Gastroesophageal sphincter (tissue), 4 donors: ENCODE results near the gene ARHGAP25. TPM values are rescaled to one million over a fixed set of nuclear protein-coding genes. Genes with fewer than 3 reads are reported as not detected.

Source experiments
- ATAC-seq: fragments of 150-250 bp; one replicate; pipeline ENCODE4 v1.9.1; 2016; ENCODE audit warnings: mild to moderate bottlenecking, moderate library complexity
- H3K27ac ChIP-seq, 4 donors: fragments of 200-600 bp; sonication (generic) in 3 of 4; 1 replicate in 3 of 4; 2 replicates in 1 of 4; pipeline ENCODE4 v1.5.1; 2016 to 2019
- H3K27me3 ChIP-seq: fragments of 200-600 bp; sonication (generic); one replicate; pipeline ENCODE4 v1.5.1; 2019
- H3K36me3 ChIP-seq, 2 donors: fragments of 200-600 bp; sonication (generic); one replicate each; pipeline ENCODE4 v1.5.1; 2019; ENCODE audit warnings: control low read depth in 1 of 2
- H3K4me1 ChIP-seq, 3 donors: fragments of 200-600 bp; sonication (generic); 1 replicate in 2 of 3; 2 replicates in 1 of 3; pipeline ENCODE4 v1.5.1; 2016 to 2019; ENCODE audit warnings: control low read depth in 2 of 3
- H3K4me3 ChIP-seq, 2 donors: fragments of 200-600 bp; sonication (generic); one replicate each; pipeline ENCODE4 v1.5.1; 2019; ENCODE audit warnings: mild to moderate bottlenecking in 1 of 2, moderate library complexity in 1 of 2
- H3K9me3 ChIP-seq, 3 donors: fragments of 200-600 bp; sonication (generic); one replicate each; pipeline ENCODE4 v1.5.1; 2017 to 2019; ENCODE audit warnings: control low read depth in 2 of 3
- CTCF ChIP-seq, 4 experiments: fragments of 200-600 bp in 2 of 4; fragments of 450-650 bp in 2 of 4; sonication (generic) in 1 of 4; IDR thresholded peaks; one replicate each; pipeline ENCODE4 v1.5.1; 2017 to 2019; ENCODE audit warnings: antibody characterized with exemption in 4 of 4, mild to moderate bottlenecking in 2 of 4, moderate library complexity in 2 of 4
- EP300 ChIP-seq: sonication (generic); formaldehyde crosslinking; IDR thresholded peaks from one replicate; pipeline ENCODE4 v1.6.1; 2017; ENCODE audit warnings: antibody characterized with exemption, mild to moderate bottlenecking
- POLR2A ChIP-seq, 2 donors: fragments of 450-650 bp; IDR thresholded peaks; one replicate each; pipeline ENCODE4 v1.6.1; 2017; ENCODE audit warnings: antibody characterized with exemption in 2 of 2, mild to moderate bottlenecking in 2 of 2, moderate library complexity in 1 of 2
- POLR2AphosphoS5 ChIP-seq: sonication (generic); formaldehyde crosslinking; IDR thresholded peaks from one replicate; pipeline ENCODE4 v1.6.1; 2017; ENCODE audit warnings: antibody characterized with exemption
- WGBS, 2 donors: methylation state at CpG; one replicate each; pipeline ENCODE4 v1.1.5; 2018; ENCODE audit warnings: low coverage in 1 of 2; 5-methylcytosine and 5-hydroxymethylcytosine counted together
- total RNA-seq, 4 donors: library from RNA; depleted of rRNA; stranded (reverse); fragments of >200 nt; gene quantifications; one replicate each; pipeline ENCODE4 v1.1.0, GENCODE V29; 2016

ARHGAP25 gene
- total RNA-seq, 4 donors from 2014 or later, result 2.2 to 7.3 (median 4.4) TPM

GRCh38 chr2:68741805-68742306 is 7.2 kb downstream of the ARHGAP25 start:
- TF ChIP-seq CTCF (IDR thresholded peaks at IDR 0.05), result no peak
- TF ChIP-seq POLR2A (IDR thresholded peaks at IDR 0.05), result no peak
- TF ChIP-seq EP300, result no peak
- no peak for TF ChIP-seq POLR2AphosphoS5
- no peaks in the 10 kb centered on the region for H3K9me3 ChIP-seq
- H3K27me3 ChIP-seq, result no peaks in the 10 kb centered on the region
- H3K36me3 ChIP-seq, result no peaks in the 10 kb centered on the region
- H3K27ac ChIP-seq, result no peak overlapping the region
- H3K4me3 ChIP-seq, result no peak overlapping the region
- ATAC-seq, result no peak
- no peaks in the 10 kb centered on the region for H3K4me1 ChIP-seq
- 91 to 100% methylated on average over 5 of the region's 5 CpGs for WGBS, 2 donors

GRCh38 chr2:68742626-68743415 is 8.2 kb downstream of the ARHGAP25 start:
- ATAC-seq, result no peak
- Histone ChIP-seq H3K9me3 (no peaks in the 10 kb centered on the region), H3K27me3 (no peaks in the 10 kb centered on the region), H3K4me1 (no peaks in the 10 kb centered on the region), H3K36me3 (no peaks in the 10 kb centered on the region), H3K4me3 (no peak overlapping the region), H3K27ac (no peak overlapping the region)
- TF ChIP-seq EP300 (no peak), POLR2AphosphoS5 (no peak)
- WGBS, 2 donors, result 83 to 100% methylated on average over 1 of the region's 1 CpG

DNA sequence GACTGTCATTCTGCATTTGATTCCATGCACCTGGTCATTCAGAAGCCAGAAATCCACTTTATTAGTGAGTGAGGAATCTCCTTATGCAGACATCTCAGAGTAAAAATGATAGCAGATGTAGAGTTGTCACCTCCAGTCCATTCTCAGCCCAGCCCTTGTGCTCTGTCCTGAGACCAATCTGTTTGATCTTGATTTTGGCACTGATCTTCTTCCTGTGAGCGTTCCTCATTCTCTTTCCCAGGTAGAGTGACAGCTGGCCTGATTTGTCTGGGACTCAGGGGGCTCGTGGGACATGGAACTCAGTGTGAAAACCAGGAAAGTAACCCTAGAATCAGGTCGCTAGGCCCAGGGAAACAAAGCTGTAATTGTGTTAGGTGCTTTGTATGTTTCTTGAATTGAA is 8.9 kb downstream of the ARHGAP25 start:
- H3K4me1 ChIP-seq, result no peaks in the 10 kb centered on the region
- TF ChIP-seq POLR2AphosphoS5 (no peak), EP300 (no peak), CTCF (IDR thresholded peaks at IDR 0.05) (no peak), POLR2A (IDR thresholded peaks at IDR 0.05) (no peak)
- no peaks in the 10 kb centered on the region for H3K9me3 ChIP-seq
- no peaks in the 10 kb centered on the region for H3K27me3 ChIP-seq
- H3K4me3 ChIP-seq, result no peak overlapping the region
- no peaks in the 10 kb centered on the region for H3K36me3 ChIP-seq
- 93 to 100% methylated on average over 1 to 3 of the region's 3 CpGs for WGBS, 2 donors
- no peak overlapping the region for H3K27ac ChIP-seq
- ATAC-seq, result no peak

DNA sequence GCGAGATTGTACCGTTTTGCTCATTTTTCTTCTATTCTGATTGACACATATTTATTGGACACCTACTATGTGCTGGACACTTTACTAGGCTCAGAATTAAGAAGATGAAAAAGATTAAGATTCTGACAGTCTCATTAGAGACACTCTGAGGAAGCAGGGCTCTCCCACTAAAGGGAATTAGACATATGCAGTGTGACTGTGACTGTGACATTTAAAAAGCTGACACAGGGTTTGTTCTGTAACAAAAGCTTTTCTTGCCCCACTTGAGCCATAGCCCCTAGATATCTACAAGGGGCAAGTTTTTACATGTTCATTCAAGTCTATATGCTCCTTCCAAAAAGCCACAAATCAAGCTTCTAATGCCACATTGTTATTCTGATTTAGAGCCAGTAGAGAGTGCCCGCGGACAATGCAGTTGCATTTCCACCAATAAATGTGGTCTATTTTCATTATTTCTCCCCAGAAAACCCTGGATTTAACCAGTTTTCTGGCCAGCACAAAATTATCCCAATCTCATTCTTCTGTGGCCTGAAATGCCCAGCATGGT is 9.8 kb downstream of the ARHGAP25 start:
- 78 to 81% methylated on average over 4 of the region's 4 CpGs for WGBS, 2 donors
- no peak for ATAC-seq

GRCh38 chr2:68745006-68745405 is 10.4 kb downstream of the ARHGAP25 start:
- no peak for TF ChIP-seq POLR2AphosphoS5
- no peak for TF ChIP-seq CTCF (IDR thresholded peaks at IDR 0.05)
- no peak for TF ChIP-seq POLR2A (IDR thresholded peaks at IDR 0.05)
- no peak for TF ChIP-seq EP300
- no peak for ATAC-seq
- Histone ChIP-seq H3K9me3 (no peaks in the 10 kb centered on the region), H3K36me3 (no peaks in the 10 kb centered on the region), H3K27me3 (no peaks in the 10 kb centered on the region), H3K4me1 (no peaks in the 10 kb centered on the region), H3K27ac (no peak overlapping the region), H3K4me3 (no peak overlapping the region)
- WGBS, 2 donors, result 88 to 89% methylated on average over 2 of the region's 2 CpGs

More for the DNA sequence above, 9.8 kb downstream of the ARHGAP25 start:
- Histone ChIP-seq H3K36me3 (no peaks in the 10 kb centered on the region), H3K9me3 (no peaks in the 10 kb centered on the region), H3K4me3 (no peak overlapping the region), H3K27me3 (no peaks in the 10 kb centered on the region), H3K27ac (no peak overlapping the region), H3K4me1 (no peaks in the 10 kb centered on the region)
- TF ChIP-seq POLR2AphosphoS5 (no peak), POLR2A (IDR thresholded peaks at IDR 0.05) (no peak), CTCF (IDR thresholded peaks at IDR 0.05) (no peak), EP300 (no peak)
